ENCODE results near the gene RNU5D-1.

DNA sequence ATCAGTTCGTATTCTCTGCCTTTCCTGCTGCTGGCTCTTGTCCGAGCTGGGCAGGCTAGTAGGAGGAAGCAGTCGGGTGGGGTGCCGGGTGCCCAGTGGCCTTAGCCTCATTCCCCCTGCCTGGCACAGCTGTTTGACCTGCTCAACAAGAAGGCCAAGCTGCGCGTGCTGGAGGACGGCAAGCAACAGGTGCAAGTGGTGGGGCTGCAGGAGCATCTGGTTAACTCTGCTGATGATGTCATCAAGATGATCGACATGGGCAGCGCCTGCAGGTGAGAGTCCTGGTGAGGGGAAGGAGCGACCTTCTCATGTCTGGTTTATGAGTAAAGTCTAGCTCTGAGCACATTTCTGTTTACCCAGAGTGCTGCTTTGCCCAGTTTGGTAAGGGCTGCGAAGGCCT, 28.1 kb upstream of the RNU5D-1 start:
- TF ChIP-seq EZH2phosphoT487 (IDR thresholded peaks at IDR 0.05; ENCODE audit: low read length) (no peak), CTCF (IDR thresholded peaks at IDR 0.05; ENCODE audit: low read length) (no peak), EZH2 (optimal IDR thresholded peaks at IDR 0.05; ENCODE audit: low read depth, low read length) (no peak)

Data from MM.1S (cell line).